K562 (cell line): ENCODE results near the gene LZTS3. TPM values are rescaled to one million over a fixed set of nuclear protein-coding genes. Genes with fewer than 3 reads are reported as not detected.

Experiments
- BCL6 ChIP-seq: fragments of 250-450 bp; sonication (Bioruptor Pico); IDR thresholded peaks from 2 replicates; pipeline ENCODE4 v1.4.0; 2020
- E2F6 ChIP-seq, 2 experiments: IDR thresholded peaks; 2 replicates each; pipeline ENCODE4 v1.6.1; 2011; ENCODE audit warnings: borderline replicate concordance in 1 of 2, control low read depth in 1 of 2, low read depth in 1 of 2, low read length in 1 of 2, mild to moderate bottlenecking in 1 of 2, mixed read lengths in 1 of 2, moderate library complexity in 1 of 2; ENCODE audit not compliant: insufficient read depth in 1 of 2, insufficient read length in 1 of 2, poor library complexity in 1 of 2, severe bottlenecking in 1 of 2; ENCODE audit errors: extremely low read depth in 1 of 2
- EP300 ChIP-seq: IDR thresholded peaks from 2 replicates; pipeline ENCODE4 v1.6.1; 2012; ENCODE audit warnings: low read length, improper control_type of control experiment
- EP400 ChIP-seq: fragments of 450-650 bp; IDR thresholded peaks from 2 replicates; pipeline ENCODE4 v1.6.1; 2017; ENCODE audit warnings: antibody characterized with exemption, mild to moderate bottlenecking, moderate library complexity
- ESRRA ChIP-seq: fragments of 450-650 bp; IDR thresholded peaks from 2 replicates; pipeline ENCODE4 v1.6.1; 2014; ENCODE audit warnings: low read depth, mild to moderate bottlenecking, moderate library complexity, borderline replicate concordance
- FOXA3 ChIP-seq, 2 experiments: fragments of 450-650 bp in 1 of 2; sonication (generic) in 1 of 2; formaldehyde crosslinking; IDR thresholded peaks in 1 of 2; conservative IDR thresholded peaks in 1 of 2; 2 replicates each; pipeline versions ENCODE4 v1.4.0 to v1.8.0; 2020 to 2022; ENCODE audit warnings: mild to moderate bottlenecking in 2 of 2, missing genetic modification reagents in 1 of 2
- MGA ChIP-seq: fragments of 450-650 bp; IDR thresholded peaks from 2 replicates; pipeline ENCODE4 v1.6.1; 2016; ENCODE audit warnings: mild to moderate bottlenecking, moderate library complexity
- NR1H2 ChIP-seq: sonication (generic); formaldehyde crosslinking; IDR thresholded peaks from 2 replicates; pipeline ENCODE4 v1.4.0; 2020; ENCODE audit warnings: mild to moderate bottlenecking, missing genetic modification reagents
- PKNOX1 ChIP-seq: fragments of 450-650 bp; IDR thresholded peaks from 2 replicates; pipeline ENCODE4 v1.6.1; 2016
- RHOXF2B ChIP-seq: fragments of 250-450 bp; sonication (Bioruptor Pico); conservative IDR thresholded peaks from 2 replicates; pipeline ENCODE4 v1.5.1; 2021
- TRIM24 ChIP-seq, 2 experiments: fragments of 450-650 bp; IDR thresholded peaks; 2 replicates each; pipeline ENCODE4 v1.6.1; 2016
- ZFX ChIP-seq: sonication (generic); formaldehyde crosslinking; IDR thresholded peaks from 2 replicates; pipeline ENCODE4 v1.8.0; 2022; ENCODE audit warnings: mild to moderate bottlenecking, missing genetic modification reagents, moderate library complexity
- ZNF217 ChIP-seq: sonication (generic); formaldehyde crosslinking; IDR thresholded peaks from 2 replicates; pipeline ENCODE4 v1.8.0; 2022; ENCODE audit warnings: mild to moderate bottlenecking, missing genetic modification reagents
- ZNF311 ChIP-seq: fragments of 250-450 bp; sonication (Bioruptor Pico); IDR thresholded peaks from 2 replicates; pipeline ENCODE4 v1.4.0; 2020; ENCODE audit warnings: mild to moderate bottlenecking, moderate library complexity
- polyA plus RNA-seq, 8 experiments: library from polyadenylated mRNA; depleted of rRNA in 4 of 8; stranded (reverse) in 5 of 8; unstranded in 3 of 8; fragments of >200 nt; fragmentation: Nextera tagmentation in 2 of 8; fragmentation: Illumina TruSeq in 1 of 8; extraction: Ambion mirVana in 2 of 8; extraction: Trizol in 1 of 8; gene quantifications; 2 replicates each; pipeline versions ENCODE4 v1.2.1 to v1.2.3, GENCODE V29; 2011 to 2014; ENCODE audit warnings: inconsistent platforms in 1 of 8, missing spikeins in 1 of 8
- total RNA-seq, 7 experiments: library from RNA; depleted of rRNA in 6 of 7; stranded (reverse); fragments of >200 nt in 6 of 7; fragmentation: Illumina TruSeq in 2 of 7; extraction: Trizol in 2 of 7; gene quantifications; 2 replicates each; pipeline versions ENCODE4 v1.2.1 to v1.2.3, GENCODE V29; 2011 to 2021; ENCODE audit warnings: low replicate concordance in 1 of 7

Gene LZTS3
- total and polyA plus RNA-seq, 9 of the 15 experiments (the other 6 are each of a cell fraction or from before 2014, with no cell fraction given): 0.07 to 2.9 (median 2.0) TPM

GRCh38 chr20:3203315-3204123, 30.2 kb upstream of the LZTS3 start (continued):
- peak; percentile 55 for TF ChIP-seq ZFX (CRISPR knock-in tag)
- peak; percentile 46; the same call in 1 of the 2 replicates for TF ChIP-seq EP400
- no peak for TF ChIP-seq RHOXF2B
- TF ChIP-seq BCL6 (CRISPR knock-in tag): no peak
- TF ChIP-seq E2F6 (IDR thresholded peaks at IDR 0.05; ENCODE audit: borderline replicate concordance in 1 of 2, extremely low read depth in 1 of 2, insufficient read depth in 1 of 2, insufficient read length in 1 of 2, low read depth in 1 of 2, low read length in 1 of 2, poor library complexity in 1 of 2, severe bottlenecking in 1 of 2): peak in 1 of 2 experiments; percentile 54
- TF ChIP-seq NR1H2: no peak
- TF ChIP-seq MGA: no peak; the same call in 1 of the 2 replicates
- no peak for TF ChIP-seq ESRRA
- TF ChIP-seq FOXA3 (CRISPR knock-in tag; conservative IDR thresholded peaks at IDR 0.05 in 1 of 2, IDR thresholded peaks at IDR 0.05 in 1 of 2): no peak
- TF ChIP-seq EP300: no peak
- no peak for TF ChIP-seq PKNOX1
- no peak for TF ChIP-seq ZNF311
- TF ChIP-seq TRIM24 (IDR thresholded peaks at IDR 0.05): no peak
- no peak for TF ChIP-seq ZNF217
